GM19372 (cell line): ENCODE measurements around the gene DNAJB8.
A peak's percentile ranks its signal among the peaks of the same experiment; 100 is the strongest.

ENCODE experiments used
- ATAC-seq: cut with Tn5 transposase; IDR thresholded peaks from one replicate; pipeline ENCODE4 v1.9.1; 2021; ENCODE audit warnings: mild to moderate bottlenecking, low read depth, moderate library complexity; ENCODE audit not compliant: unreplicated experiment

The DNAJB8 gene

GRCh38 chr3:128429751-128430150 lies 36.9 kb downstream of the DNAJB8 start:
- ATAC-seq, result no peak

DNA sequence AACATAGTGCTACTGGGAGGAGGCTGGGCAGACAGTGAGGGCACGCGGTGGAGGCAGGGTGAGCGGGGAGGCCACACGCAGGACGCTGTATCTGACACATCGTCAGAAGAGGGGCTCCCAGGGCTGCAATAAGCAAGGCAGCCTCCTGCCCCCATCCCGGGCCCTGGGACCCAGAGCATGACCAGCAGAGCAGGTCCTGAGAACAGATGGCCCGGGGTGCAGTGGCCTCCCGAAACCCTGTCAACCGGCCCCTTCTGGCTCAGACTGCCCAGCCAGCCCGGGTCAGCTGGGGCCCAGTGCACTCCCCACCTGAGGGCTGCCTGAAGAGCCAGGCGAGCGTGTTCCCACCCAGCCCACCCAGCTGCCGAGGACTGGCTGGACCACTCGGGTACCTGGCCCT lies 37.4 kb downstream of the DNAJB8 start:
- no peak for ATAC-seq

GRCh38 chr3:128427872-128428822 lies 38.5 kb downstream of the DNAJB8 start:
- no peak for ATAC-seq

DNA sequence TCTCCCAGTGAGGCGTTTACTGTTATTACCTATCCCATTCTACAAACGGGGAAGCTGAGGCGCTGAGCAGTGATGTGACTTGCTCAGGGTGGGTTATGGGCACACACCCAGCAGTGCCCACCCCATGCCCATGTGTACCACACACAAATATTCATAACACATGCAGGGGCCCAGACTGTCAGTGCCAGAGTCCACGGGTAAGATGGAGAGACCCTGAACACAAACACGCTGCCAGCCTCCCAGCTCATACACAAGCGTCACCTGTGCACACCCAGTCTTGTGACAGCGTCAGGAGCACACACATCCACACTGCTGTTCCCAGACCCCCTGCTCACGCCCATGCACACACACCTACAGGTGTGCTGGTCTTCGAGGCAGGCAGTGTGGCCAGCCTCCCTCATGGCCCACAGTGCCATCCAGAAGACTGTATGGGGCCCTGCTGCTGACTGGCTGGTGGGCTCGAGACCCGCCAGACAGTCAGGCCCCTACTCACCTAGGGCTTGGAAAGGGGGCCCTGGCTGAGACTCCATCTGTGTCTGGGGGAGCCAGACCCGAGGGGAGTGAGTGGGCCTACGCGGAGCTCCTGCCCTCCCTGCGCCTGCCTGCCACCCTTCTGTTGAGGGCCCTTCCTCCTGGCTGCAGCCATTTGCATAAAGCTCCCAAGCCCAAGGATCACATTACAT lies 39.4 kb downstream of the DNAJB8 start:
- no peak for ATAC-seq

DNA sequence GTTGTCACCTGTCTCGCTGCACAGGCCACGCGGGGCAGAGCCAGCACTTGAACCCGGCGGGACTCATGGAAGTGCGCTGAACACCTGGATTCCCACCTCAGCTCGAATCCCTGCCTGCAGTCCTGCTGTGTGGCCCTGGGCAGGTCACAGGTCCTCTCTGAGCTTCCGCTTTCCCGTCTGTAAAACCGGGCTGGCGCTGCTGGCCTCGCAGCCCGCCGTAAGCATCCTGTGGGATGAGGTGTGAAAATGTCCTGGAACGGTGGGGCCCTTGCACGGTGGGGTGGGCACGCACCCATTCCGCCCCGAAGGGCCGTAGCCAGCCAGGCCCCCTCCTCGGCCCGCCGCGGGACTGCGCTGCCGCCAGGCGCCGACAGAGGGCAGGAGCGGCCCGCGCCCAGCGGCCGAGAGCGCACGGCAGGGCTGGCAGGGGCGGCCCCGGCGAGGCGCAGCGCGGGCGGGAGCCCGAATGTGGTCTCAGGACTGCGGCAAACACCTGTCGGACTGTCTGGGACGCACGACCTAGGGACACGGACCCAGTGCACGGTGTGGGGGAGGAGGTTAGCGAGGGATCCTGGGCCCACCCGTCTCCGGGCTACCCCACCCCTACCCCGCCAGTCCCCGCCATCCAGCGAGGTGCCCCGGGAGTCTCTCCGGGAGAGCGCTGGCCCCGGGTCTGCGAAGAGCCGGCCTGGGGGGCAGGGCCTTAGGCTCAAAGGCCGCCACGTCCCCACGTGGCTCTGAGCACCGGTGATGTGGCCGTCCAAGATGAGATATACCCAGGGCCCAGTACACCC lies 40.4 kb downstream of the DNAJB8 start:
- ATAC-seq, result peak; percentile 74

DNA sequence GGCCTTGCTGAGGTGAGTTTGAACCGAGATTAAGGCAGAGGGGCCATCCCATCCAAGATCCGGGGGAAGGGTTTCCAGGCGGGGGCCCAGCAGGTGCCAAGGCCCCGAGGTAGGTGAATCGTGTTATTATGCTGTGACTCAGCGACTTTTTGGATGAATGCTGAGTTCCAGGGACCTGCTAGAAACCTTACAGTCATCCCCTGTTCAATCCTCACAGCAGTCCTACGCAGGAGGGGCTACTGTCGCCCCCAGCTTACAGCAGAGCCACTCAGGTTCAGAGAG lies 40.9 kb downstream of the DNAJB8 start:
- no peak for ATAC-seq

- ATAC-seq, result no peak
Observed at GRCh38 chr3:128425142-128425845, 41.4 kb downstream of the DNAJB8 start.

DNA sequence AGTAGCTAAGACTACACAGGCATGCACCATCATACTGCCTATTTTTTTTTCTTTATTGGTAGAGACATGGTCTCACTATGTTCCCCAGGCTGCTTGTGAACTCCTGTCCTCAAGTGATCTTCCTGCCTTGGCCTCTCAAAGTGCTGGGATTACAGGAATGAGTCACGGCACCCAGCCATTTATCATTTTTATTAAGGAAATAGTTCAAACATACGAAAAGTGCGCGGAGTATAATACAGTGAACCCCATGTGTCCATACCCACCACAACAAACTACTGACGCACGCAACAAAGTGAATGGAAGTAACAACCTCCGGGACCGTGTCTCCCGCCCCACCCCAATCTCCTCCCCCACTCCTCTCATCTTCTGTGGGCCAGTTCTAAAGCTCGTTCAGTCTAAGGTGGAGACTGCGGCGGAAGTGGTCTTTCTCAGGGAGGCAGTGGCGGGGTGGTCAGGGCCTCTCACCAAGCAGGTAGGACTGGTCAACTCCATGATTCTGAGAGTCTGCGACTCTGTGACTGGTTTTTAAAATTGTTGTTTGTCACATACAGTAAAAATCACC lies 42.1 kb downstream of the DNAJB8 start:
- no peak for ATAC-seq

DNA sequence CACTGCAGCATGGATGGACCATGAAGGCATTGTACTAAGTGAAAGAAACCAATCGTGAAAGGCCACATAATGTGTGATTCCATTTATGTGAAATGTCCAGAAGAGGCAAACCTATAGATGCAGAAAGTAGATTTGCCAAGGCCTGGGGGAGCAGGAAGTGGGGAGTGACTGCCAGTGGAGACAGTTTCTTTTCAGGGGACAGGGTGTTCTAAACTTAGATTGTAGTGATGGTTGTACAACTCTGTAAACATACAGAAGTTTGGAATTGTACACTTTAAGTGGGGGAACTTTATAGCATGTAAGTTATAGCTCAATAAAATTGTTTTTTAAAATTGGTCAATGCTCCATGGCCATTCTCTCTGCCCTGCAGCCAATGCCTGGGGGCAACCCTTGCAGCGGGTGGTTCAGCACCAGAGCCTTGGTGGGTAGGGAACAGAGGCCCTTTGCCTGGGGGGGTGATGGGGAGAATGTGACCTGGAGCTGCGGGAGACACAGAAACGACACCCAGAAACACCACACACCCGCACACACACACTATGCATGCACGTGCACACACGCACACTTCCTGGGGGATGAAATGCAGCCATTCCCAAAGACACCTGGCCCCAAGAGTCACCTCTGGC lies 43.1 kb downstream of the DNAJB8 start:
- ATAC-seq, result no peak

GRCh38 chr3:128422762-128423524 lies 43.7 kb downstream of the DNAJB8 start:
- no peak for ATAC-seq

DNA sequence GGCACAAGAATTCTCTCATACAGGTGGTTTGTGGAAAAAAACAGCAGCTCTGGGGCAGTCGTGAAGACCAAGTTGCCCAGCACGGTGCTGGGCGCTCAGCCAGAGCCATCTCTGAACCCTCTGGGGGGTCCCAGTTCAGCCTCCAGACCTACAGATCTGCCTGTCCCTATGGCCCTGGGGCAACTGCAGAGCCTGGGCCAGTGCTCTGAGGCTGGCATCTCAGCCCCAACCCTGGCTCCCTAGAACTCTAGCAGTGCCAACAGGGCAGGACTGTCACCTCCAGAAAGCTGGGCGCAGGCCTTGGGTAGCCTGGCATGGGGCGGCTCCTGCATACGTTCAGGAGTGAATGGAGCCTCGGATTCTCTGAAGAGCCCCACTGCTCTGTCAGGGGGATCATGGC lies 44.7 kb downstream of the DNAJB8 start:
- no peak for ATAC-seq

DNA sequence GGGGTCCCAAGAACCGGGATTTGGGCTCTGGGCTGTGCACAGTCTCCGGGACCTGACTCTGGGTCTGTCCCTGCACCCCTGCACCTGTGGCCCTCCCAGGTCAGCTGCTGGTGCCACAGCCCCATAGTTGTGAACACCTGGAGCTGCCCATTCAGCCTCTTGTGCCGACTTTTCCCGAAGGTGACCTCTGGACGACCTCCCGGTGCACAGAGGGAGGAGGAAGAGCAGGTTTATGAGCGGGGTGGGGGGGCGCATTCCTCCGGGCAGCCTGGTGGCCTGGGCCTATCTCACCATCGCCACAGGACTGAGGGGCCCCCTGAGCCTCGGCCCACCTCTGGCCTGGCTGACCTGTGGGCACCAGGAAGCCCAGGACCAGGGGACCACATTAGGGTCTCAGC lies 45.3 kb downstream of the DNAJB8 start:
- no peak for ATAC-seq

GRCh38 chr3:128420720-128421438 lies 45.8 kb downstream of the DNAJB8 start:
- no peak for ATAC-seq

DNA sequence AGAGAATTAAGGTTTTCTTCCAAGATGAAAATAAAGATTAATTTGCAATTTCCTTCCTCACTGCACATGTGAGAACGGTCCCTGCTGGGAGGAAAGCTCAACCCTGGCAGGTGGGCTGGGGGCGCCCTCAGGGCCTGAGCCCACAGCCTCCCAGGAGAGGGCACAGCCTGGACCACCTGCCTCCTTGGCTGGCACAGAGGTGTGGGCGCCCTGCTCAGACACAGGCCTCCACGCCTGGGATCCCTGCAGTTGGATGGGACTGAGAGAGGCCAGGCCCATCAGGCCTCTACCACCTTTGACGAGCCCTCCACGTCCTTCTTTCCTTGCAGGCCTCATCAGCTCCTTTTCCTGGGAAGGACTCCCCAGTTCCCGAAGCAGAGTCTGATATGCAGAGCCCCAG lies 46.4 kb downstream of the DNAJB8 start:
- no peak for ATAC-seq

- ATAC-seq, result no peak
Observed at GRCh38 chr3:128419311-128419710, 47.4 kb downstream of the DNAJB8 start.

GRCh38 chr3:128418900-128419299 lies 47.8 kb downstream of the DNAJB8 start:
- no peak for ATAC-seq

GRCh38 chr3:128416578-128417211 lies 50.0 kb downstream of the DNAJB8 start:
- ATAC-seq, result no peak
